PFSK-1 (cell line): ENCODE data around the gene CHAD.

Source experiments
- FOXP2 ChIP-seq: optimal IDR thresholded peaks from 2 replicates; pipeline ENCODE3; 2011; ENCODE audit warnings: borderline replicate concordance, control low read depth, inconsistent platforms; ENCODE audit not compliant: insufficient read depth; ENCODE audit errors: extremely low read length, extremely low read depth
- POLR2AphosphoS5 ChIP-seq: IDR thresholded peaks from 2 replicates; pipeline ENCODE4 v1.6.1; 2012; ENCODE audit warnings: low read depth, mild to moderate bottlenecking, control low read depth, low read length, moderate library complexity
- SIN3A ChIP-seq: IDR thresholded peaks from 2 replicates; pipeline ENCODE4 v1.6.1; 2012; ENCODE audit warnings: mild to moderate bottlenecking, low read length, moderate library complexity, borderline replicate concordance; ENCODE audit not compliant: insufficient read depth
- TAF1 ChIP-seq: IDR thresholded peaks from 2 replicates; pipeline ENCODE4 v1.6.1; 2012; ENCODE audit warnings: low read length, control low read depth, borderline replicate concordance; ENCODE audit not compliant: insufficient read depth
- TF ChIP-seq, protein P1 (sequence below), 2 experiments: IDR thresholded peaks; 2 replicates each; pipeline versions ENCODE4 v1.6.1 to v1.8.0; 2011 to 2012; ENCODE audit warnings: low read depth in 2 of 2, low read length in 2 of 2, control low read depth in 1 of 2, inconsistent platforms in 1 of 2, mild to moderate bottlenecking in 1 of 2, moderate library complexity in 1 of 2; ENCODE audit not compliant: insufficient read depth in 1 of 2

DNA sequence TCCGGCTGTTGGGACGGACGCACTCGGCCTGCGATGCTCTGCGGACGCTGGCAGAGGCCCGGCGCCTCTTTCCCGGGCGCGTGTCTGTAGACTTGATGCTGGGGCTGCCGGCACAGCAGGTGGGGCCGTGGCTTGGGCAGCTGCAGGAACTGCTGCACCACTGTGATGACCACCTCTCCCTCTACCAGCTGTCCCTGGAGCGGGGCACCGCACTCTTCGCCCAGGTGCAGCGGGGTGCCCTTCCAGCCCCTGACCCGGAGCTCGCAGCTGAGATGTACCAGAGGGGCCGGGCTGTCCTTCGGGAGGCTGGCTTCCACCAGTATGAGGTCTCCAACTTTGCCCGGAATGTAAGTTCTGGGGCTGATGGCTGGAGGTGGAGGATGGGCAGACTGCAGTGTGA lies 13.4 kb upstream of the CHAD start:
- TF ChIP-seq SIN3A (no peak), TAF1 (no peak), FOXP2 (no peak), POLR2AphosphoS5 (no peak)
- TF ChIP-seq, protein P1, sequence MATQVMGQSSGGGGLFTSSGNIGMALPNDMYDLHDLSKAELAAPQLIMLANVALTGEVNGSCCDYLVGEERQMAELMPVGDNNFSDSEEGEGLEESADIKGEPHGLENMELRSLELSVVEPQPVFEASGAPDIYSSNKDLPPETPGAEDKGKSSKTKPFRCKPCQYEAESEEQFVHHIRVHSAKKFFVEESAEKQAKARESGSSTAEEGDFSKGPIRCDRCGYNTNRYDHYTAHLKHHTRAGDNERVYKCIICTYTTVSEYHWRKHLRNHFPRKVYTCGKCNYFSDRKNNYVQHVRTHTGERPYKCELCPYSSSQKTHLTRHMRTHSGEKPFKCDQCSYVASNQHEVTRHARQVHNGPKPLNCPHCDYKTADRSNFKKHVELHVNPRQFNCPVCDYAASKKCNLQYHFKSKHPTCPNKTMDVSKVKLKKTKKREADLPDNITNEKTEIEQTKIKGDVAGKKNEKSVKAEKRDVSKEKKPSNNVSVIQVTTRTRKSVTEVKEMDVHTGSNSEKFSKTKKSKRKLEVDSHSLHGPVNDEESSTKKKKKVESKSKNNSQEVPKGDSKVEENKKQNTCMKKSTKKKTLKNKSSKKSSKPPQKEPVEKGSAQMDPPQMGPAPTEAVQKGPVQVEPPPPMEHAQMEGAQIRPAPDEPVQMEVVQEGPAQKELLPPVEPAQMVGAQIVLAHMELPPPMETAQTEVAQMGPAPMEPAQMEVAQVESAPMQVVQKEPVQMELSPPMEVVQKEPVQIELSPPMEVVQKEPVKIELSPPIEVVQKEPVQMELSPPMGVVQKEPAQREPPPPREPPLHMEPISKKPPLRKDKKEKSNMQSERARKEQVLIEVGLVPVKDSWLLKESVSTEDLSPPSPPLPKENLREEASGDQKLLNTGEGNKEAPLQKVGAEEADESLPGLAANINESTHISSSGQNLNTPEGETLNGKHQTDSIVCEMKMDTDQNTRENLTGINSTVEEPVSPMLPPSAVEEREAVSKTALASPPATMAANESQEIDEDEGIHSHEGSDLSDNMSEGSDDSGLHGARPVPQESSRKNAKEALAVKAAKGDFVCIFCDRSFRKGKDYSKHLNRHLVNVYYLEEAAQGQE (IDR thresholded peaks at IDR 0.05; ENCODE audit: insufficient read depth in 1 of 2, low read depth in 2 of 2, low read length in 2 of 2) = no peak
